Gastroesophageal sphincter (tissue), 3 donors: ENCODE results near the gene STX7.

Experiments used
- CTCF ChIP-seq, 4 experiments: fragments of 200-600 bp in 2 of 4; fragments of 450-650 bp in 2 of 4; sonication (generic) in 1 of 4; IDR thresholded peaks; one replicate each; pipeline ENCODE4 v1.5.1; 2017 to 2019; ENCODE audit warnings: antibody characterized with exemption in 4 of 4, mild to moderate bottlenecking in 2 of 4, moderate library complexity in 2 of 4
- POLR2A ChIP-seq, 2 donors: fragments of 450-650 bp; IDR thresholded peaks; one replicate each; pipeline ENCODE4 v1.6.1; 2017; ENCODE audit warnings: antibody characterized with exemption in 2 of 2, mild to moderate bottlenecking in 2 of 2, moderate library complexity in 1 of 2
- POLR2AphosphoS5 ChIP-seq: sonication (generic); formaldehyde crosslinking; IDR thresholded peaks from one replicate; pipeline ENCODE4 v1.6.1; 2017; ENCODE audit warnings: antibody characterized with exemption

DNA sequence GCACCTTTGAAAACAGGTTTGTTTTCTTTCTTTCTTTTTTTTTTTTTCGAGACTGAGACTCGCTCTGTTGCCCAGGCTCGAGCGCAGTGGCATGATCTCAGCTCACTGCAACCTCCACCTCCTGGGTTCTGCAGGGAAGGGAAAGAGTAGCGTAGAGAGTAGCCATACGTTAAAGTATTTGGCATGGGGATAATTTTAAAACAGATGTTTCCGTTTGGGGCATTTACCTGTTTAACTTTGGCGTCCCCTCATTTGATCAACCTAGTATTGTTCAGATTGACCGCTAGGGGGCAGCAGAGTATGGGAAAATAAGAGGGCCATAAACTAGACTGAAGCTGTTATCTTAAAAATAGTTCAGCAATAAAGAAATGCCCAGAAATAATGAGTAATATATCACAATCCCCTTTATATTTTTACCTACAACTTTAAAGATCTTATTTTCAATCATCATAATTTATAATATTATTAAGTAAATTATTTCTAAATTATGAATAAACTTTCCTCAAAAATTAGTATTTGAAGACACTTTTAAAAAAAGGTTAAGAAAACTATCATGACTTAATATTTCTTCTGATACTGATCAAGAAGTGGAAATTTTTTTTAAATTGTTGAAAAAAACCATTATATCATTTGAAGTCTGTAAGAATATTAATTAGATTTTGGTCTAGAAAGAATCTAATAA lies 17.5 kb upstream of the STX7 start:
- TF ChIP-seq CTCF (IDR thresholded peaks at IDR 0.05) (peak; percentile 65 to 86 (median 76)), POLR2A (IDR thresholded peaks at IDR 0.05) (no peak), POLR2AphosphoS5 (no peak)
